ENCODE measurements around the gene ABLIM2. TPM values are rescaled to one million over a fixed set of nuclear protein-coding genes. Genes with fewer than 3 reads are reported as not detected.

The ABLIM2 gene
- total RNA-seq, 1 experiment from 2014 or later: 1.0 TPM

DNA sequence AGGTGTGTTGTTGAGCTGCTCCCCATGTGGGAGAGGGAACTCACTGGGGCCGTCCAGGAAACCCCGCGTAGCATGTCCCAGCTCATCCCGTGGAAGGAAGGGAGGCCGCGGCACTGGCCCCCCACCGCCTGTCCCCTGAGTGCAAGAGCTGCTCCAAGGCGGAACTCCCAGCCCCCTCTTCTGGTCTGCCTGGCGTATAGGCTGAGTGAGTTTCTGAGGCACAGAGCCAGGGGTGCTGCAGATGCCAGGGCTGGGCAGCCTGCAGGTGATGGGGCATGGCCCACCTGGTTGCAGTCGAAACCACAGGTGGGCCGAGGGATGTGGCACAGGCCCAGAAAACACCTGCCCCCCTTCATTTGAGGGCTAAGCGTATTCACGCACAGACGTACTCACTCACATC is 49.6 kb downstream of the ABLIM2 start:
- Histone ChIP-seq H2BK5ac (ENCODE audit: insufficient read length, low read length) (no peak overlapping the region), H3K79me1 (ENCODE audit: insufficient read depth, low read depth, low read length, poor library complexity, severe bottlenecking) (no peaks in the 10 kb centered on the region), H3K4ac (ENCODE audit: low read depth, low read length) (peak overlapping the region; percentile 78), H2AK5ac (ENCODE audit: insufficient read length, low read length) (no peak overlapping the region), H3K9me3 (ENCODE audit: control insufficient read depth, low read depth, low read length) (no peaks in the 10 kb centered on the region), H2BK120ac (ENCODE audit: low read depth, low read length, poor library complexity, severe bottlenecking) (no peak overlapping the region), H3K4me2 (ENCODE audit: insufficient read depth, insufficient read length, low read length) (no peak overlapping the region), H3K14ac (ENCODE audit: insufficient read depth, low read length) (peak overlapping the region; percentile 95), H3K9ac (ENCODE audit: extremely low read depth, insufficient read length, low read length) (no peak overlapping the region), H4K8ac (replicated peaks; ENCODE audit: insufficient read length, low read depth, low read length) (peak overlapping the region; percentile 15), H4K20me1 (ENCODE audit: control insufficient read depth, insufficient read depth, insufficient read length) (no peaks in the 10 kb centered on the region), H3K27ac (ENCODE audit: insufficient read length, low read depth, low read length) (no peak overlapping the region), H3K79me2 (ENCODE audit: insufficient read depth, low read length) (no peaks in the 10 kb centered on the region), H3T11ph (ENCODE audit: low read length) (no peak overlapping the region), H4K5ac (ENCODE audit: insufficient read length, low read depth, low read length) (no peak overlapping the region), H4K91ac (ENCODE audit: insufficient read length, low read depth, low read length) (peak overlapping the region; percentile 97), H2BK20ac (ENCODE audit: low read depth, low read length, poor library complexity, severe bottlenecking) (peak overlapping the region; percentile 46), H3K56ac (ENCODE audit: insufficient read length, low read depth, low read length) (no peak overlapping the region), H3K27me3 (ENCODE audit: insufficient read depth, low read length) (no peaks in the 10 kb centered on the region), H2AFZ (ENCODE audit: low read length) (no peak overlapping the region), H3K23me2 (ENCODE audit: insufficient read length, low read depth, low read length, poor library complexity, severe bottlenecking) (no peaks in the 10 kb centered on the region), H3K23ac (ENCODE audit: insufficient read length, low read depth, low read length) (no peak overlapping the region), H2BK15ac (ENCODE audit: low read depth, low read length) (no peak overlapping the region), H3K18ac (ENCODE audit: insufficient read length, low read depth, low read length) (peak overlapping the region; percentile 97), H2BK12ac (ENCODE audit: insufficient read length, low read depth, low read length) (peak overlapping the region; percentile 52), H3K4me1 (ENCODE audit: insufficient read depth, low read length) (no peaks in the 10 kb centered on the region; the same call in 1 of the 2 replicates)
- DNase-seq: no peak
- no CpG with 5 or more reads among the region's 14 CpGs for WGBS (ENCODE audit: extremely low coverage, insufficient read length, low lambda C conversion rate)
- TF ChIP-seq, protein P1, sequence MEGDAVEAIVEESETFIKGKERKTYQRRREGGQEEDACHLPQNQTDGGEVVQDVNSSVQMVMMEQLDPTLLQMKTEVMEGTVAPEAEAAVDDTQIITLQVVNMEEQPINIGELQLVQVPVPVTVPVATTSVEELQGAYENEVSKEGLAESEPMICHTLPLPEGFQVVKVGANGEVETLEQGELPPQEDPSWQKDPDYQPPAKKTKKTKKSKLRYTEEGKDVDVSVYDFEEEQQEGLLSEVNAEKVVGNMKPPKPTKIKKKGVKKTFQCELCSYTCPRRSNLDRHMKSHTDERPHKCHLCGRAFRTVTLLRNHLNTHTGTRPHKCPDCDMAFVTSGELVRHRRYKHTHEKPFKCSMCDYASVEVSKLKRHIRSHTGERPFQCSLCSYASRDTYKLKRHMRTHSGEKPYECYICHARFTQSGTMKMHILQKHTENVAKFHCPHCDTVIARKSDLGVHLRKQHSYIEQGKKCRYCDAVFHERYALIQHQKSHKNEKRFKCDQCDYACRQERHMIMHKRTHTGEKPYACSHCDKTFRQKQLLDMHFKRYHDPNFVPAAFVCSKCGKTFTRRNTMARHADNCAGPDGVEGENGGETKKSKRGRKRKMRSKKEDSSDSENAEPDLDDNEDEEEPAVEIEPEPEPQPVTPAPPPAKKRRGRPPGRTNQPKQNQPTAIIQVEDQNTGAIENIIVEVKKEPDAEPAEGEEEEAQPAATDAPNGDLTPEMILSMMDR (conservative IDR thresholded peaks at IDR 0.05): no peak
- Mint-ChIP-seq H3K27ac (peak overlapping the region in 2 of 3 experiments; percentile 60 to 85; a peak in 4 of 7 replicates), H3K4me3 (no peak overlapping the region), H3K4me1 (peaks cover 47 to 48% of the 10 kb centered on the region in 2 experiments), H3K36me3 (ENCODE audit: insufficient read depth in 1 of 3, low read depth in 3 of 3) (no peaks in the 10 kb centered on the region; a peak in 1 of 7 replicates), H3K9me3 (peaks cover 0 to 2% of the 10 kb centered on the region in 2 experiments; a peak in 2 of 5 replicates), H3K27me3 (ENCODE audit: low read depth) (peaks cover 5% of the 10 kb centered on the region)
